Measurements from ENCODE around the gene TRIM2. TPM values are rescaled to one million over a fixed set of nuclear protein-coding genes. Genes with fewer than 3 reads are reported as not detected.

Gene TRIM2
- polyA plus RNA-seq, 1 of the 3 experiments (the other 2 are of a cell fraction): 16.4 TPM

GRCh38 chr4:153185331-153185852, 18.9 kb upstream of the TRIM2 start:
- Histone ChIP-seq H3F3A (replicated peaks; ENCODE audit: insufficient read depth) (no peaks in the 10 kb centered on the region), H3K9ac (no peak overlapping the region), H3K27ac (ENCODE audit: low read depth in 2 of 2, low read length in 1 of 2) (peak overlapping the region in 1 of 2 experiments; percentile 45; a peak in 2 of 4 replicates), H3K4me3 (ENCODE audit: low read depth in 2 of 2, low read length in 1 of 2) (no peak overlapping the region), H3K4me2 (no peak overlapping the region), H4K20me1 (ENCODE audit: insufficient read depth) (no peaks in the 10 kb centered on the region), H3K4me1 (ENCODE audit: control insufficient read depth in 1 of 2, insufficient read depth in 2 of 2, low read depth in 1 of 2, low read length in 1 of 2) (peaks cover 0 to 19% of the 10 kb centered on the region in 2 experiments; a peak in 1 of 4 replicates), H2AFZ (ENCODE audit: low read depth) (no peak overlapping the region), H3K36me3 (replicated peaks in 1 of 2; ENCODE audit: control insufficient read depth in 1 of 2, insufficient read depth in 2 of 2, low read length in 1 of 2) (no peaks in the 10 kb centered on the region), H3K9me2 (no peaks in the 10 kb centered on the region), H3K9me3 (no peaks in the 10 kb centered on the region), H3K79me2 (ENCODE audit: insufficient read depth) (no peaks in the 10 kb centered on the region), H3K27me3 (ENCODE audit: insufficient read depth) (no peaks in the 10 kb centered on the region)
- TF ChIP-seq FOSL2 (IDR thresholded peaks at IDR 0.05; ENCODE audit: borderline replicate concordance, low read depth) (no peak), GABPA (IDR thresholded peaks at IDR 0.05; ENCODE audit: low read depth) (no peak), EP300 (IDR thresholded peaks at IDR 0.05; ENCODE audit: borderline replicate concordance in 1 of 2, low read depth in 1 of 2, low read length in 1 of 2) (no peak), SIN3A (IDR thresholded peaks at IDR 0.05; ENCODE audit: borderline replicate concordance, low read depth, low read length) (no peak), RXRA (IDR thresholded peaks at IDR 0.05; ENCODE audit: borderline replicate concordance, low read depth) (no peak)
- ChIA-PET POLR2A (interaction anchor here (0.8 kb wide), 1 partner anchor 400 kb away, joined by 3 read pairs; no protein-coding TSS in a partner anchor), CTCF (interaction anchor here (1.2 kb wide), 1 partner anchor 42 kb away, joined by 3 read pairs; no protein-coding TSS in a partner anchor)
- DNase-seq: no peak
- WGBS (ENCODE audit: low lambda C conversion rate): 77% methylated on average over 2 of the region's 2 CpGs

GRCh38 chr4:153186046-153186728, 18.1 kb upstream of the TRIM2 start:
- H3K9me3 ChIP-seq: no peaks in the 10 kb centered on the region
- no peaks in the 10 kb centered on the region for H3F3A ChIP-seq (replicated peaks; ENCODE audit: insufficient read depth)
- H3K9me2 ChIP-seq: no peaks in the 10 kb centered on the region
- no peaks in the 10 kb centered on the region for H3K27me3 ChIP-seq (ENCODE audit: insufficient read depth)
- ChIA-PET CTCF (interaction anchor here (1.2 kb wide), 1 partner anchor 43 kb away, joined by 3 read pairs; no protein-coding TSS in a partner anchor), POLR2A (interaction anchor here (0.8 kb wide), 1 partner anchor 399 kb away, joined by 3 read pairs; no protein-coding TSS in a partner anchor)
- WGBS (ENCODE audit: low lambda C conversion rate): 85% methylated on average over 12 of the region's 12 CpGs
- no peak overlapping the region for H3K4me2 ChIP-seq
- no peaks in the 10 kb centered on the region for H4K20me1 ChIP-seq (ENCODE audit: insufficient read depth)
- peak overlapping the region in 1 of 2 experiments; percentile 45; a peak in 2 of 4 replicates for H3K27ac ChIP-seq (ENCODE audit: low read depth in 2 of 2, low read length in 1 of 2)
- no peaks in the 10 kb centered on the region for H3K36me3 ChIP-seq (replicated peaks in 1 of 2; ENCODE audit: control insufficient read depth in 1 of 2, insufficient read depth in 2 of 2, low read length in 1 of 2)
- no peak overlapping the region for H3K9ac ChIP-seq
- H3K79me2 ChIP-seq (ENCODE audit: insufficient read depth): no peaks in the 10 kb centered on the region
- H3K4me1 ChIP-seq (ENCODE audit: control insufficient read depth in 1 of 2, insufficient read depth in 2 of 2, low read depth in 1 of 2, low read length in 1 of 2): peaks cover 0 to 19% of the 10 kb centered on the region in 2 experiments; a peak in 2 of 4 replicates
- DNase-seq: no peak
- no peak overlapping the region for H2AFZ ChIP-seq (ENCODE audit: low read depth)
- no peak for TF ChIP-seq YY1 (IDR thresholded peaks at IDR 0.05; ENCODE audit: low read depth)
- no peak for TF ChIP-seq RXRA (IDR thresholded peaks at IDR 0.05; ENCODE audit: borderline replicate concordance, low read depth)
- no peak for TF ChIP-seq CHD2 (IDR thresholded peaks at IDR 0.05; ENCODE audit: low read length, partially characterized antibody)
- no peak for TF ChIP-seq IRF3 (IDR thresholded peaks at IDR 0.05; ENCODE audit: low read depth, low read length)
- TF ChIP-seq RFX5 (IDR thresholded peaks at IDR 0.05; ENCODE audit: low read length): no peak
- no peak for TF ChIP-seq ELF1 (IDR thresholded peaks at IDR 0.05)
- no peak for TF ChIP-seq POLR2AphosphoS5 (IDR thresholded peaks at IDR 0.05; ENCODE audit: low read depth, low read length)
- TF ChIP-seq RAD21 (IDR thresholded peaks at IDR 0.05; ENCODE audit: low read length): no peak
- TF ChIP-seq FOXM1 (IDR thresholded peaks at IDR 0.05; ENCODE audit: low read depth): no peak
- TF ChIP-seq CTCF (IDR thresholded peaks at IDR 0.05): no peak
- TF ChIP-seq USF1 (IDR thresholded peaks at IDR 0.05; ENCODE audit: borderline replicate concordance, low read depth): no peak
- TF ChIP-seq EP300 (IDR thresholded peaks at IDR 0.05; ENCODE audit: borderline replicate concordance in 1 of 2, low read depth in 1 of 2, low read length in 1 of 2): no peak
- no peak for TF ChIP-seq RCOR1 (IDR thresholded peaks at IDR 0.05; ENCODE audit: low read length)
- no peak for TF ChIP-seq GABPA (IDR thresholded peaks at IDR 0.05; ENCODE audit: low read depth)
- no peak for TF ChIP-seq MXI1 (IDR thresholded peaks at IDR 0.05; ENCODE audit: low read depth, low read length)
- no peak for TF ChIP-seq FOXJ3 (CRISPR knock-in tag; IDR thresholded peaks at IDR 0.05)
- H3K4me3 ChIP-seq (ENCODE audit: low read depth in 2 of 2, low read length in 1 of 2): no peak overlapping the region
